Left lung (tissue), 10 donors: Measurements from ENCODE around the gene FBP1. TPM values are rescaled to one million over a fixed set of nuclear protein-coding genes. Genes with fewer than 3 reads are reported as not detected.

Experiments
- ATAC-seq: fragments of 200-7000 bp; cut with Tn5 transposase; one replicate; pipeline ENCODE4 v1.9.1; 2020; ENCODE audit warnings: moderate library complexity
- DNase-seq, 4 donors: peaks; one replicate each; pipeline ENCODE4 v3.0.0-alpha.2; 2013 to 2020
- H3K27ac ChIP-seq, 2 donors: fragments of 200-600 bp; sonication (generic) in 1 of 2; one replicate each; pipeline versions ENCODE4 v1.5.0 to v1.8.0; 2020 to 2021
- H3K27me3 ChIP-seq, 2 donors: fragments of 200-600 bp; sonication (generic) in 1 of 2; one replicate each; pipeline versions ENCODE4 v1.5.0 to v1.8.0; 2020 to 2021
- H3K36me3 ChIP-seq, 2 donors: fragments of 200-600 bp; sonication (generic) in 1 of 2; one replicate each; pipeline versions ENCODE4 v1.5.0 to v1.8.0; 2020 to 2021
- H3K4me1 ChIP-seq, 2 donors: fragments of 200-600 bp; one replicate each; pipeline ENCODE4 v1.8.0; 2021
- H3K4me3 ChIP-seq, 2 donors: fragments of 200-600 bp; sonication (generic) in 1 of 2; one replicate each; pipeline versions ENCODE4 v1.5.0 to v1.8.0; 2020 to 2021; ENCODE audit warnings: mild to moderate bottlenecking in 1 of 2
- H3K9me3 ChIP-seq, 2 donors: fragments of 200-600 bp; sonication (generic) in 1 of 2; one replicate each; pipeline versions ENCODE4 v1.5.0 to v1.8.0; 2020 to 2021
- intact Hi-C, 2 donors: fragments of 100-400 bp; cut with DNase I; formaldehyde crosslinking; loops; one replicate each; pipeline versions ENCODE4 v1.11.2 to v1.14.2; 2022
- polyA plus RNA-seq, 6 donors: library from polyadenylated mRNA; unstranded; fragments of 120-200 nt; gene quantifications; one replicate each; pipeline ENCODE4 v1.2.1, GENCODE V29; 2013; ENCODE audit not compliant: insufficient read length in 6 of 6
- total RNA-seq, 2 donors: library from RNA; stranded (reverse); fragmentation: NEBNext Ultra II Directional; extraction: Animal tissue kit (Norgen Biotek cat#: 25700); gene quantifications; one replicate each; pipeline ENCODE4 v1.2.1, GENCODE V29; 2021
- TF ChIP-seq, protein P1 (sequence below), 2 donors: fragments of 200-600 bp; sonication (generic) in 1 of 2; IDR thresholded peaks; one replicate each; pipeline versions ENCODE4 v1.5.0 to v1.8.0; 2021; ENCODE audit warnings: antibody characterized with exemption in 2 of 2
- donor health status: DM: no; HTN: yes; CAD: no.
- donor health status: DM: no; HTN: no; CAD: no.

FBP1 gene
- total and polyA plus RNA-seq, 8 donors = 15.9 to 210 (median 21.9) TPM

GRCh38 chr9:94563548-94563947 is 75.8 kb downstream of the FBP1 start:
- TF ChIP-seq, protein P1, sequence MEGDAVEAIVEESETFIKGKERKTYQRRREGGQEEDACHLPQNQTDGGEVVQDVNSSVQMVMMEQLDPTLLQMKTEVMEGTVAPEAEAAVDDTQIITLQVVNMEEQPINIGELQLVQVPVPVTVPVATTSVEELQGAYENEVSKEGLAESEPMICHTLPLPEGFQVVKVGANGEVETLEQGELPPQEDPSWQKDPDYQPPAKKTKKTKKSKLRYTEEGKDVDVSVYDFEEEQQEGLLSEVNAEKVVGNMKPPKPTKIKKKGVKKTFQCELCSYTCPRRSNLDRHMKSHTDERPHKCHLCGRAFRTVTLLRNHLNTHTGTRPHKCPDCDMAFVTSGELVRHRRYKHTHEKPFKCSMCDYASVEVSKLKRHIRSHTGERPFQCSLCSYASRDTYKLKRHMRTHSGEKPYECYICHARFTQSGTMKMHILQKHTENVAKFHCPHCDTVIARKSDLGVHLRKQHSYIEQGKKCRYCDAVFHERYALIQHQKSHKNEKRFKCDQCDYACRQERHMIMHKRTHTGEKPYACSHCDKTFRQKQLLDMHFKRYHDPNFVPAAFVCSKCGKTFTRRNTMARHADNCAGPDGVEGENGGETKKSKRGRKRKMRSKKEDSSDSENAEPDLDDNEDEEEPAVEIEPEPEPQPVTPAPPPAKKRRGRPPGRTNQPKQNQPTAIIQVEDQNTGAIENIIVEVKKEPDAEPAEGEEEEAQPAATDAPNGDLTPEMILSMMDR (IDR thresholded peaks at IDR 0.05) = no peak
- no peak overlapping the region for H3K4me3 ChIP-seq
- H3K36me3 ChIP-seq = no peaks in the 10 kb centered on the region
- no peak for DNase-seq
- intact Hi-C loops = no loop called here
- no peaks in the 10 kb centered on the region for H3K27me3 ChIP-seq
- no peaks in the 10 kb centered on the region for H3K4me1 ChIP-seq
- H3K9me3 ChIP-seq = no peaks in the 10 kb centered on the region
- no peak for ATAC-seq
- no peak overlapping the region for H3K27ac ChIP-seq

GRCh38 chr9:94560237-94560636 is 79.1 kb downstream of the FBP1 start:
- intact Hi-C loops = no loop called here
- Histone ChIP-seq H3K27ac (no peak overlapping the region), H3K4me1 (no peaks in the 10 kb centered on the region), H3K27me3 (no peaks in the 10 kb centered on the region), H3K4me3 (no peak overlapping the region), H3K36me3 (no peaks in the 10 kb centered on the region), H3K9me3 (no peaks in the 10 kb centered on the region)
- DNase-seq (no peak), ATAC-seq (no peak)
- TF ChIP-seq, protein P1 (IDR thresholded peaks at IDR 0.05) = no peak

GRCh38 chr9:94557376-94557775 is 81.9 kb downstream of the FBP1 start:
- Histone ChIP-seq H3K4me3 (no peak overlapping the region), H3K4me1 (no peaks in the 10 kb centered on the region), H3K9me3 (no peaks in the 10 kb centered on the region), H3K27me3 (no peaks in the 10 kb centered on the region), H3K27ac (no peak overlapping the region), H3K36me3 (no peaks in the 10 kb centered on the region)
- intact Hi-C loops = no loop called here
- DNase-seq = no peak
- TF ChIP-seq, protein P1 (IDR thresholded peaks at IDR 0.05) = no peak
- no peak for ATAC-seq

GRCh38 chr9:94554439-94555331 is 84.6 kb downstream of the FBP1 start, which contains the start of gene PCAT7:
TSS of gene PCAT7 (plus strand) at chr9:94555083.
- Histone ChIP-seq H3K27ac (no peak within 1 kb of the TSS), H3K9me3 (no peaks in the 10 kb centered on the region), H3K27me3 (no peaks in the 10 kb centered on the region), H3K36me3 (no peaks in the 10 kb centered on the region), H3K4me3 (peak within 1 kb of the TSS in 1 of 2 donors; percentile 7), H3K4me1 (no peaks in the 10 kb centered on the region)
- peak in 3 of 4 donors; percentile 9 to 67 (median 64) for DNase-seq
- intact Hi-C loops = no loop called here
- peak; percentile 96 for ATAC-seq
- TF ChIP-seq, protein P1 (IDR thresholded peaks at IDR 0.05) = peak in 1 of 2 donors; percentile 22

GRCh38 chr9:94554078-94554438 is 85.3 kb downstream of the FBP1 start:
- Histone ChIP-seq H3K27ac (no peak overlapping the region), H3K4me1 (no peaks in the 10 kb centered on the region), H3K36me3 (no peaks in the 10 kb centered on the region), H3K9me3 (no peaks in the 10 kb centered on the region), H3K4me3 (no peak overlapping the region), H3K27me3 (no peaks in the 10 kb centered on the region)
- TF ChIP-seq, protein P1 (IDR thresholded peaks at IDR 0.05) = no peak
- DNase-seq (no peak), ATAC-seq (no peak)
- intact Hi-C loops = no loop called here

Other genes with a start within 250 kb of the FBP1 start
- gene PCAT7, start 84.4 kb downstream of the FBP1 start, total RNA-seq = under 1 TPM in 1 of 2 donors, not detected in 1; 0.23 TPM
- gene PCAT7, start 84.4 kb downstream of the FBP1 start, polyA plus RNA-seq = 1 to 10 TPM in 2 of 6 donors, under 1 TPM in 4; 0.46 to 1.2 (median 0.51) TPM
- gene FBP2, start 45.7 kb downstream of the FBP1 start, total RNA-seq = not detected
- gene FBP2, start 45.7 kb downstream of the FBP1 start, polyA plus RNA-seq = 1 to 10 TPM; 1.0 to 2.6 (median 1.7) TPM
- 10 to 100 TPM; 74.3 to 83.2 TPM for gene AOPEP, start 87.2 kb upstream of the FBP1 start, total RNA-seq
- gene AOPEP, start 87.2 kb upstream of the FBP1 start, polyA plus RNA-seq = 10 to 100 TPM; 32.5 to 41.4 (median 37.1) TPM